ENCODE data around the gene CS. TPM values are rescaled to one million over a fixed set of nuclear protein-coding genes. Genes with fewer than 3 reads are reported as not detected.

The CS gene
- total RNA-seq, 4 donors from 2014 or later = 102 to 174 (median 103) TPM

DNA sequence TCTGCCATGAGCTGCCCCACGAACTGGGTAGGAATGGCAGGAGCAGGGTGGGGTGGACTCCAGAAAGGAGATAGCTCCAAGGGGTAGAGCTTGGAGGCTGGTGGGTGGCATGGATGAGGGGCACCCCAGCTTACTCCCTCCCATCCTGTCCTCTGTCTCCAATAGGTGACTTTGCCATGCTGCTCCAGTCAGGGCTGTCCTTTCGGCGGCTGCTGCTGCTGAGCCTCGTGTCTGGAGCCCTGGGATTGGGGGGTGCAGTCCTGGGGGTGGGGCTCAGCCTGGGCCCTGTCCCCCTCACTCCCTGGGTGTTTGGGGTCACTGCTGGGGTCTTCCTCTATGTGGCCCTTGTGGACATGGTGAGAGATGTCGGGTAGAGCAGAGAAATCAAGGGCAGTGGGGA lies 63.1 kb downstream of the CS start:
- TF ChIP-seq POLR2A (IDR thresholded peaks at IDR 0.05) = no peak
- ATAC-seq = no peak
- Histone ChIP-seq H3K27ac (no peak overlapping the region), H3K4me1 (no peaks in the 10 kb centered on the region), H3K27me3 (no peaks in the 10 kb centered on the region), H3K9me3 (no peaks in the 10 kb centered on the region), H3K4me3 (no peak overlapping the region), H3K36me3 (peaks cover 0 to 57% of the 10 kb centered on the region in 2 donors)
- WGBS, 2 donors (ENCODE audit: low coverage in 1 of 2) = no CpG with 5 or more reads among the region's 5 CpGs

- Histone ChIP-seq H3K4me1 (no peaks in the 10 kb centered on the region), H3K27ac (no peak overlapping the region), H3K27me3 (no peaks in the 10 kb centered on the region), H3K4me3 (no peak overlapping the region), H3K36me3 (peaks cover 0 to 49% of the 10 kb centered on the region in 2 donors), H3K9me3 (no peaks in the 10 kb centered on the region)
- ATAC-seq = no peak
- TF ChIP-seq EP300 (IDR thresholded peaks at IDR 0.05) = no peak
- TF ChIP-seq POLR2A (IDR thresholded peaks at IDR 0.05) = no peak
- TF ChIP-seq, protein P1, sequence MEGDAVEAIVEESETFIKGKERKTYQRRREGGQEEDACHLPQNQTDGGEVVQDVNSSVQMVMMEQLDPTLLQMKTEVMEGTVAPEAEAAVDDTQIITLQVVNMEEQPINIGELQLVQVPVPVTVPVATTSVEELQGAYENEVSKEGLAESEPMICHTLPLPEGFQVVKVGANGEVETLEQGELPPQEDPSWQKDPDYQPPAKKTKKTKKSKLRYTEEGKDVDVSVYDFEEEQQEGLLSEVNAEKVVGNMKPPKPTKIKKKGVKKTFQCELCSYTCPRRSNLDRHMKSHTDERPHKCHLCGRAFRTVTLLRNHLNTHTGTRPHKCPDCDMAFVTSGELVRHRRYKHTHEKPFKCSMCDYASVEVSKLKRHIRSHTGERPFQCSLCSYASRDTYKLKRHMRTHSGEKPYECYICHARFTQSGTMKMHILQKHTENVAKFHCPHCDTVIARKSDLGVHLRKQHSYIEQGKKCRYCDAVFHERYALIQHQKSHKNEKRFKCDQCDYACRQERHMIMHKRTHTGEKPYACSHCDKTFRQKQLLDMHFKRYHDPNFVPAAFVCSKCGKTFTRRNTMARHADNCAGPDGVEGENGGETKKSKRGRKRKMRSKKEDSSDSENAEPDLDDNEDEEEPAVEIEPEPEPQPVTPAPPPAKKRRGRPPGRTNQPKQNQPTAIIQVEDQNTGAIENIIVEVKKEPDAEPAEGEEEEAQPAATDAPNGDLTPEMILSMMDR (IDR thresholded peaks at IDR 0.05) = no peak
- TF ChIP-seq POLR2AphosphoS5 (IDR thresholded peaks at IDR 0.05) = no peak
- WGBS, 2 donors (ENCODE audit: low coverage in 1 of 2) = 95% methylated on average over 5 of the region's 6 CpGs; no CpG with 5 or more reads in 1 of the 2 donors
Measured at GRCh38 chr12:56236091-56236490, 64.0 kb downstream of the CS start.

DNA sequence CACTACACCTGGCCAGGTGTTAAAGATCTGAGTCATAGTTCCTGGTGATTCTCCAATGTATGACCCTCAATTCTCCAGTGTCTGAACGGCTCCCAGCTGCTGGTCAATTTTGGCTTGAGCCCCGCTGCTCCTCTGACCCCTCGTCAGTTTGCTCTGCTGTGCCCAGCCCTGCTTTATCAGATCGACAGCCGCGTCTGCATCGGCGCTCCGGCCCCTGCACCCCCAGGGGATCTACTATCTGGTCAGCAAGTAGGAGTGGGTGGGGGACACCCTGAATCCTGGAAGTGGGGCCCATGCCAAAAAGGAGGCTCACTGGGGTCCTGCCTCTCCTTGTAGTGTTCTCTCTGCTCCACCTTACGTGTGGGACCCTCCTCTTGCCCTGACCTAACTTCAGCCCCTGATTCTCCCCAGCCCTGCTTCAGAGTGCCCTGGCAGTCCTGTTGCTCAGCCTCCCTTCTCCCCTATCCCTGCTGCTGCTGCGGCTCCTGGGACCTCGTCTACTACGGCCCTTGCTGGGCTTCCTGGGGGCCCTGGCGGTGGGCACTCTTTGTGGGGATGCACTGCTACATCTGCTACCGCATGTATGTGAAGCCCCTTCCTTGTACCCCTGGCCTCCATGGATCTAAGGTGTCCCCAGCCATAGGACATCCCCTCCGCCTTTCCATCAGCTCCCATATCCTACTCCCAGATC lies 65.2 kb downstream of the CS start:
- TF ChIP-seq EP300 (IDR thresholded peaks at IDR 0.05) = no peak
- TF ChIP-seq POLR2A (IDR thresholded peaks at IDR 0.05) = no peak
- TF ChIP-seq, protein P1 (IDR thresholded peaks at IDR 0.05) = no peak
- no peak for TF ChIP-seq POLR2AphosphoS5 (IDR thresholded peaks at IDR 0.05)
- Histone ChIP-seq H3K4me1 (no peaks in the 10 kb centered on the region), H3K27me3 (no peaks in the 10 kb centered on the region), H3K9me3 (no peaks in the 10 kb centered on the region), H3K27ac (no peak overlapping the region), H3K4me3 (no peak overlapping the region), H3K36me3 (peaks cover 0 to 37% of the 10 kb centered on the region in 2 donors)
- ATAC-seq = no peak
- 62 to 100% methylated on average over 1 to 6 of the region's 16 CpGs for WGBS, 2 donors (ENCODE audit: low coverage in 1 of 2)

DNA sequence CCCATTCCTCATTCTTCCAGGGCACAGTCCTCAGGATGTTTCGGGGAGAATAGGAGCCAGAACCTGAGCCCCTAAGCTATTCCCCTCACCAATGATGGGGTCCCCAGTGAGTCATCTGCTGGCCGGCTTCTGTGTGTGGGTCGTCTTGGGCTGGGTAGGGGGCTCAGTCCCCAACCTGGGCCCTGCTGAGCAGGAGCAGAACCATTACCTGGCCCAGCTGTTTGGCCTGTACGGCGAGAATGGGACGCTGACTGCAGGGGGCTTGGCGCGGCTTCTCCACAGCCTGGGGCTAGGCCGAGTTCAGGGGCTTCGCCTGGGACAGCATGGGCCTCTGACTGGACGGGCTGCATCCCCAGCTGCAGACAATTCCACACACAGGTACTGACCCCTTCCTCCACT lies 68.9 kb downstream of the CS start:
- peaks cover 0 to 36% of the 10 kb centered on the region in 2 donors for H3K36me3 ChIP-seq

DNA sequence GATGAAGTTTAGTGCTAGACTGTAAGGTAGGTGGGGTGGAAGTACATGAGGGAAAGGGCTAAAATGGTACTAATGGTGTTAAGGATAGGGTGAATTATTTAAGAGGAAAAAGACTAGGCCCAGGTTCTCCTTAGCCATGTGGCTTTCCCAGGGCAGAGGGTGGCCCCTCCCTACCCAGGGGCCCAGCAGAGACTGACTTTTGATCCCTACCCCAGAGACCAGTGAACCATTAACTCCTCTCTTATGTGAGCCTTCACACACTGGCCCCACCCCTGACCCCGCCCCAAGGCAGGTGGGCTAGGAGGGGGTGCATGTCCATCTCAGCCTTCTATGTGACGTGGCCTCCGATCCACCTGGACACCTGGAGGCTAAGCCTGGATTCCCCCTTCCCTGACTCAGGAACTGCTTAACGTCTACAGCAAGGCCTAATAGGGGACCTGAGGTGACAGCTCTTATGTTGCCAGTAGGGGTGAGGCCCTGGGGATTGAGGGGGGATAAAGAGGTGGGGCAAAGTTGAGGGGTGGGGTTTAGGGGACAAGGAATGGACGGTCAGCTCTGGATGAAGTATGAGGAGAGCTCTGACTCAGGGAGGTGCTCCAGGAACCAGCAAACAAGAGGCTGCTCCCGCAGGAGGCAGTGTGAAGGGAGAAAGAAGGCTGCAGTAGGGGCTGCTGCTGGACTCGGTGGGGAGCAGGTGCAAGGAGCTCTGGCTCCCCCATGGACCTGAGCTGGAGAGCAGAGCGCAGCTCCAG lies 69.5 kb downstream of the CS start:
- Histone ChIP-seq H3K4me1 (peaks cover 0 to 3% (median 0%) of the 10 kb centered on the region in 3 donors), H3K4me3 (no peak overlapping the region), H3K36me3 (peaks cover 0 to 37% of the 10 kb centered on the region in 2 donors), H3K9me3 (no peaks in the 10 kb centered on the region), H3K27me3 (no peaks in the 10 kb centered on the region), H3K27ac (no peak overlapping the region)
- TF ChIP-seq POLR2A (IDR thresholded peaks at IDR 0.05) (no peak), EP300 (IDR thresholded peaks at IDR 0.05) (no peak), POLR2AphosphoS5 (IDR thresholded peaks at IDR 0.05) (no peak)
- TF ChIP-seq, protein P1 (IDR thresholded peaks at IDR 0.05) = no peak
- 30 to 43% methylated on average over 3 to 4 of the region's 8 CpGs for WGBS, 2 donors (ENCODE audit: low coverage in 1 of 2)
- ATAC-seq = no peak

More for the DNA sequence above, 68.9 kb downstream of the CS start:
- H3K9me3 ChIP-seq = no peaks in the 10 kb centered on the region
- no peak for ATAC-seq
- no peaks in the 10 kb centered on the region for H3K4me1 ChIP-seq
- H3K4me3 ChIP-seq = no peak overlapping the region
- no peaks in the 10 kb centered on the region for H3K27me3 ChIP-seq
- no peak overlapping the region for H3K27ac ChIP-seq
- 89% methylated on average over 3 of the region's 11 CpGs; no CpG with 5 or more reads in 1 of the 2 donors for WGBS, 2 donors (ENCODE audit: low coverage in 1 of 2)
- TF ChIP-seq POLR2AphosphoS5 (IDR thresholded peaks at IDR 0.05) (no peak), EP300 (IDR thresholded peaks at IDR 0.05) (no peak), POLR2A (IDR thresholded peaks at IDR 0.05) (no peak)
- TF ChIP-seq, protein P1 (IDR thresholded peaks at IDR 0.05) = no peak
